Fibroblast of mammary gland (primary cell): ENCODE results near the gene ATRN.

Experiments used
- DNase-seq: peaks from one replicate; pipeline ENCODE4 v3.0.0-alpha.2; 2010; ENCODE audit warnings: low read depth
- H3K4me3 ChIP-seq: 2 replicates; pipeline ENCODE4 v1.5.1; 2011; ENCODE audit warnings: low read depth, mild to moderate bottlenecking, low read length, moderate library complexity; ENCODE audit not compliant: control insufficient read depth
- TF ChIP-seq, protein P1 (sequence below): conservative IDR thresholded peaks from 2 replicates; pipeline ENCODE4 v1.5.1; 2011; ENCODE audit warnings: low read depth, low read length, inconsistent platforms; ENCODE audit not compliant: control insufficient read depth, insufficient read depth

The ATRN gene

DNA sequence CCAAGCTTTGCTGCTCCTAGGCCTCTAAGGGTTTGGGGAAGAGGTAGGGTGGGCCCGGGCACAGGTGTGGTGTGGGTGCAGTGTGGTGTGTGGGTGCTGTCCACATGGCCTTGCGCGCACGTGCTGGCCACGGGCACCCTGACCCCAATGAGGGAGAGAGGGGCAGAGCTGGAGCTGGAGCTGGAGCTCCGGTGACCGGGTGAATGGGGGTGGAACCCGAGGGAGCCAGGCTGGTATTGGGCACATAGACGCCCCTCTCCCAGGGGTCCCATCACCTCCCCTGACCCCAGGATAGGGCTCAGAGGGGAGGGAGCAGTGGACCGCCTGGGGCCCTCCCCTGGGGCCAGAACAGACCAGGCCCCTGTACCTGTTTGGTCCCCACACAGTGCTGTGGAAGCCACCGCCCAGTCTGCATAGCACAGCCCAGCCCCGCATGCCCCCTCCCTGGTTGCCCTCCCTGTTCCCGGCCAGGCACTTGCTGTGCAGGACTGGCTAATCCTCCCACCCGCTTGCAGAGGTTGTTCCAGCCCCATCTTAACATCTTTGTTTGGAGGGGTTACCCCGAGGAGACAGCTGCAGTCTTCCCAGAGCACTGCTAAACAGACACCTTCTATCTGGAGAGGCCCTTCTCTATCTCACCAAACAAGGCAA is 210.0 kb downstream of the ATRN start:
- H3K4me3 ChIP-seq = peak overlapping the region; percentile 68
- no peak for DNase-seq
- TF ChIP-seq, protein P1, sequence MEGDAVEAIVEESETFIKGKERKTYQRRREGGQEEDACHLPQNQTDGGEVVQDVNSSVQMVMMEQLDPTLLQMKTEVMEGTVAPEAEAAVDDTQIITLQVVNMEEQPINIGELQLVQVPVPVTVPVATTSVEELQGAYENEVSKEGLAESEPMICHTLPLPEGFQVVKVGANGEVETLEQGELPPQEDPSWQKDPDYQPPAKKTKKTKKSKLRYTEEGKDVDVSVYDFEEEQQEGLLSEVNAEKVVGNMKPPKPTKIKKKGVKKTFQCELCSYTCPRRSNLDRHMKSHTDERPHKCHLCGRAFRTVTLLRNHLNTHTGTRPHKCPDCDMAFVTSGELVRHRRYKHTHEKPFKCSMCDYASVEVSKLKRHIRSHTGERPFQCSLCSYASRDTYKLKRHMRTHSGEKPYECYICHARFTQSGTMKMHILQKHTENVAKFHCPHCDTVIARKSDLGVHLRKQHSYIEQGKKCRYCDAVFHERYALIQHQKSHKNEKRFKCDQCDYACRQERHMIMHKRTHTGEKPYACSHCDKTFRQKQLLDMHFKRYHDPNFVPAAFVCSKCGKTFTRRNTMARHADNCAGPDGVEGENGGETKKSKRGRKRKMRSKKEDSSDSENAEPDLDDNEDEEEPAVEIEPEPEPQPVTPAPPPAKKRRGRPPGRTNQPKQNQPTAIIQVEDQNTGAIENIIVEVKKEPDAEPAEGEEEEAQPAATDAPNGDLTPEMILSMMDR = no peak

DNA sequence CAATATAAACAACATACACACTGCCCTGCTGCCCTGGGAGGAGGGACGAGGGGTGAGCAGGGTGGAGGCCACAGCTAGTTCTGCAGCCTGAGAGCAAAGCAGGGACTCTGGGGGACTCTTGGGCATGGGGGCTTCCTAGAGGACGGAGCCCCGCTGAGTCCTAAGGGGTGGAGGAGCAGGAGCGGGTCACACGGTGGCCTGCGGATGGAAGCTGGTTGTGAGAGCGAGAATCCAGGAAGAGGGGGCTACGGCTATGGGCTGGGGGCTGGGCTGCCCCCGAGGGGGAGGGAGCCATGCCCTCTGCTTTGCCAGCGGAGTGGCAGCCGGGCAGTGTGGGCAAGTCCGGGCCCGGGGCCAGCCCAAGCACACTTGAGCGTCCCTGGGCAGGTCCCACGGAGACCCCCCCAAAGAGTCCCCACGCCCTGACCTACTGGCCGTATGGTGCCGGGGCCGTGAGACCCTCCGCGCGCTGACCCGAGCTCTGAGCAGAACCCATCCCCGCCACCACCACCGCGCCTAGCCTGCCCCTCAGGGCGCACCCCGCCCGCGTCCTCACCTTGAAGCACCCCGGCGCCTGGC is 210.6 kb downstream of the ATRN start:
- no peak for DNase-seq
- peak overlapping the region; percentile 68 for H3K4me3 ChIP-seq
- TF ChIP-seq, protein P1 = no peak

DNA sequence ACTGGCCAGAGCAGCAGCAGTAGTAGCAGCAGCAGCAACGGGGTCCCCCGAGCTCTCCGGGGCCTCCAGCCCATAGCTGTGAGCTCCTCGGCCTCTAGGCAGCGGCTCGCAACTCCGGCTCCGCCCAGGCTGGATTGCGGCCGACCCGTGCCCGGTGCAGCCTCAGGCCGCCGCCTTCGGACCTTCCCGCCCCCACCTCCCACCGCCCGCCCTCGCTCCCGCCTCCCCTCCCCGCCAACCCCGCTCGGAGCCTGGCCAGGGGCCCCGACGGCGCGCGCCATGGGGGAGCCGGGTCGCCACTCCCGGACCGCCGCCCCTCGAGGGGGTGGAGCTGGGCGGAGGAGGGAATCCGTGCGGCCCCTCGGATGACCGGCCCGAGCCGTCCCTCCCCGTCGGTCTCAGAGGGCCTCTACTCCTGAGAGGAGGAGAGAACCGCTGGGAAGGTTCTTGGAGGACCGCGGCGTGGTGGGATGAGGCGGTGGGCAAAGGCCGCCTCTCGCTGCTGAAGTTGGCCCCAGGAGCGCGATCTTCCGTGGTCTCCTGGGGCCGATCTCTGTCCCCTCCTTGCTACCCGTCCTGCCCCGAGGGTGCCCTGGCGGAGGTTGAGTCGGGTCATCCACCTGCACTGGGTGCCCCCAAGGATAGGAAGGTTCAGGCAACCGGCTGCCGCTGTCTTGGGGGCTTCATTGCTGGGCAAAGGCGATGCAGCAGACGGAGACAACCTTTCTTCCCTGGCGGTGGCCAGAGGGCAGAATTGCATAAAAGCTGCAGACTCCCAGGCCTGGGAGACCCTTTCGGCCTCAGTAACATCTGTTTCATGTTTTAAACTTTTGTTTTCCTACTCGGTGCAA is 211.3 kb downstream of the ATRN start, which contains the start of gene ADAM33:
Gene ADAM33 (minus strand): TSS at position 80 of the 851 bp plus-strand sequence. CDS start 6 bp downstream, at position 74.
- H3K4me3 ChIP-seq = peak within 1 kb of the TSS; percentile 68
- TF ChIP-seq, protein P1 = no peak
- DNase-seq = peak; percentile 56

GRCh38 chr20:3685341-3685740 is 214.5 kb downstream of the ATRN start:
- H3K4me3 ChIP-seq = no peak overlapping the region
- peak; percentile 35 for DNase-seq
- TF ChIP-seq, protein P1 = no peak

DNA sequence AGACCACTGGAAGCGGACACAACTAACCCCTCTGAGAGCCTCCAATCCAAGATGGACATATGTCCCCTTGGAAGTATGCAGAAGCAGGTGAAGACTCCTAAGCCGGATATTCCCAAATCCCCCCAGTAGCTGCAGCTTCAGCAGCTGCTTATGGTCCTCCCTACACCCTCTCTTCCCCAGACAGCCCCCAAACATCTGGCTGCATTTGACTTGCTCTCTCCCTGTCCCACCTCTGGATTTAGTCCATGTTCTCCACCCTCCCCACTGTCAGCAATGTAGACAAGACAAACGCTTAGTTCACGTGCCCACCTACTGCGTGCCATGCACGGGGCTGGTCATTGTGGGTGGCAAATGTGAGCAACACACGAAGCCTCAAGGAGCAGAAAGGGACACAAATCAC is 215.6 kb downstream of the ATRN start:
- DNase-seq = no peak
- no peak overlapping the region for H3K4me3 ChIP-seq
- TF ChIP-seq, protein P1 = no peak

- H3K4me3 ChIP-seq = no peak overlapping the region
- DNase-seq = peak; percentile 96
- TF ChIP-seq, protein P1 = no peak
Measured at GRCh38 chr20:3686867-3687321, 216.1 kb downstream of the ATRN start.
